GM12878 (cell line): ENCODE measurements around the gene FAXC. TPM values are rescaled to one million over a fixed set of nuclear protein-coding genes. Genes with fewer than 3 reads are reported as not detected.

Source experiments
- ATAC-seq: fragments of 200-7000 bp; cut with Tn5 transposase; 3 replicates; pipeline ENCODE4 v1.9.1; 2020; ENCODE audit warnings: mild to moderate bottlenecking, moderate library complexity
- BruUV-seq: library from RNA; stranded (reverse); fragments of 400-500 nt; replicated peaks from 2 replicates; lab custom pipeline; 2021; lab: Mats Ljungman, UMichigan
- CTCF ChIA-PET: fragments of 300-600 bp; sonication (Branson Sonifier 250); formaldehyde crosslinking; extraction: SDS; loops from one replicate; lab custom pipeline; 2021; ENCODE audit warnings: inconsistent platforms; lab: Yijun Ruan, JAX
- POLR2A ChIA-PET: fragments of 350-600 bp; formaldehyde crosslinking; extraction: SDS; loops from one replicate; lab custom pipeline; 2021; ENCODE audit warnings: inconsistent platforms; lab: Charles Lee
- RAD21 ChIA-PET: fragments of 300-600 bp; sonication (Branson Sonifier 250); formaldehyde crosslinking; loops from one replicate; lab custom pipeline; 2023; ENCODE audit warnings: antibody characterized with exemption; ENCODE audit not compliant: unreplicated experiment; lab: Charles Lee
- SMC1A ChIA-PET: fragments of 300-600 bp; sonication (Branson Sonifier 250); formaldehyde crosslinking; loops from one replicate; lab custom pipeline; 2023; ENCODE audit not compliant: unreplicated experiment, uncharacterized antibody; lab: Charles Lee
- DNase-seq: peaks from one replicate; pipeline ENCODE4 v3.0.0-alpha.2; 2011; ENCODE audit warnings: low read depth, low spot score
- FAIRE-seq: peaks from 3 replicates; lab custom pipeline; 2011; peaks lifted over from hg19 to GRCh38; lab: Jason Lieb, UNC
- H2AFZ ChIP-seq: 2 replicates; pipeline ENCODE4 v1.6.0; 2011; ENCODE audit warnings: low read depth, low read length, control low read depth; ENCODE audit not compliant: control insufficient read depth
- H3K27ac ChIP-seq: 2 replicates; pipeline ENCODE4 v1.5.1; 2011; ENCODE audit warnings: control low read depth; ENCODE audit not compliant: control insufficient read depth, insufficient read depth
- H3K27me3 ChIP-seq, 2 experiments: replicated peaks in 1 of 2; 2 replicates each; pipeline versions ENCODE4 v1.6.0 to v1.6.1; 2011; ENCODE audit warnings: low read length in 1 of 2; ENCODE audit not compliant: control insufficient read depth in 2 of 2, insufficient read depth in 2 of 2
- H3K36me3 ChIP-seq, 2 experiments: 2 replicates each; pipeline ENCODE4 v1.5.1; 2011; ENCODE audit warnings: low read length in 1 of 2; ENCODE audit not compliant: control insufficient read depth in 2 of 2, insufficient read depth in 2 of 2
- H3K4me1 ChIP-seq: 2 replicates; pipeline ENCODE4 v1.6.1; 2011; ENCODE audit warnings: mild to moderate bottlenecking, low read length, moderate library complexity, mixed read lengths; ENCODE audit not compliant: control insufficient read depth, insufficient read depth
- H3K4me2 ChIP-seq: 2 replicates; pipeline ENCODE4 v1.6.0; 2011; ENCODE audit warnings: control low read depth; ENCODE audit not compliant: control insufficient read depth, insufficient read depth
- H3K4me3 ChIP-seq: fragments of 200-600 bp; sonication (generic); 2 replicates; pipeline ENCODE4 v1.5.1; 2016
- H3K79me2 ChIP-seq: 2 replicates; pipeline ENCODE4 v1.6.0; 2011; ENCODE audit warnings: low read length; ENCODE audit not compliant: control insufficient read depth, insufficient read depth
- H3K9ac ChIP-seq: 2 replicates; pipeline ENCODE4 v1.8.0; 2011; ENCODE audit warnings: low read length, control low read depth, mixed read lengths; ENCODE audit not compliant: control insufficient read depth, insufficient read depth
- H3K9me3 ChIP-seq: replicated peaks from 3 replicates; pipeline ENCODE4 v1.5.1; 2011; ENCODE audit warnings: mild to moderate bottlenecking, low read length; ENCODE audit not compliant: control insufficient read depth, insufficient read depth
- H4K20me1 ChIP-seq: 2 replicates; pipeline ENCODE4 v1.6.0; 2011; ENCODE audit not compliant: control insufficient read depth, insufficient read depth
- EED ChIP-seq: sonication (generic); IDR thresholded peaks from 2 replicates; pipeline ENCODE4 v1.6.1; 2016; ENCODE audit warnings: antibody characterized with exemption, low read depth
- ETV6 ChIP-seq, 2 experiments: fragments of 450-650 bp in 1 of 2; IDR thresholded peaks in 1 of 2; conservative IDR thresholded peaks in 1 of 2; 2 replicates each; pipeline ENCODE4 v1.6.1; 2014; ENCODE audit warnings: antibody characterized with exemption in 1 of 2, borderline replicate concordance in 1 of 2, low read depth in 1 of 2, mild to moderate bottlenecking in 1 of 2, moderate library complexity in 1 of 2
- GATAD2B ChIP-seq: fragments of 450-650 bp; conservative IDR thresholded peaks from 2 replicates; pipeline ENCODE4 v1.6.1; 2017; ENCODE audit warnings: low read depth, mild to moderate bottlenecking, moderate library complexity
- LARP7 ChIP-seq: fragments of 450-650 bp; IDR thresholded peaks from 2 replicates; pipeline ENCODE4 v1.6.1; 2017; ENCODE audit warnings: mild to moderate bottlenecking
- MXI1 ChIP-seq: fragments of 150-350 bp; IDR thresholded peaks from 2 replicates; pipeline ENCODE4 v1.6.1; 2011; ENCODE audit warnings: low read depth, mild to moderate bottlenecking, inconsistent platforms, low read length, improper control_type of control experiment
- WGBS: methylation state at CpG from one replicate; pipeline ENCODE4 v1.1.6; 2016; ENCODE audit warnings: low lambda C conversion rate; ENCODE audit not compliant: insufficient replicate concordance, insufficient coverage; ENCODE audit errors: missing lambda C conversion rate; 5-methylcytosine and 5-hydroxymethylcytosine counted together
- in situ Hi-C: fragments of 300-500 bp; cut with MboI; formaldehyde crosslinking; loops from 9 replicates; pipeline ENCODE4 v1.14.3; 2018; ENCODE audit warnings: mixed read lengths
- intact Hi-C: fragments of 100-400 bp; cut with micrococcal nuclease; formaldehyde crosslinking; loops from one replicate; pipeline ENCODE4 v1.14.2; 2022; ENCODE audit not compliant: unreplicated experiment
- polyA plus RNA-seq, 11 experiments: library from polyadenylated mRNA; depleted of rRNA in 4 of 11; unstranded in 6 of 11; stranded (reverse) in 5 of 11; fragments of >200 nt; fragmentation: Nextera tagmentation in 4 of 11; fragmentation: Illumina TruSeq in 1 of 11; extraction: Ambion mirVana in 4 of 11; extraction: Trizol in 1 of 11; gene quantifications; 1 replicate in 1 of 11; 2 replicates in 10 of 11; pipeline versions ENCODE4 v1.2.1 to v1.2.3, GENCODE V29; 2011 to 2016; ENCODE audit warnings: inconsistent platforms in 2 of 11, missing spikeins in 2 of 11, low read depth in 1 of 11
- total RNA-seq, 4 experiments: library from RNA; depleted of rRNA in 3 of 4; stranded (reverse); fragments of >200 nt in 3 of 4; fragmentation: Illumina TruSeq in 1 of 4; extraction: Trizol in 1 of 4; gene quantifications; 2 replicates each; pipeline versions ENCODE4 v1.2.1 to v1.2.3, GENCODE V29; 2013 to 2021

The FAXC gene
- total and polyA plus RNA-seq, 10 of the 15 experiments (the other 5 are each of a cell fraction or from before 2014, with no cell fraction given) = not detected

GRCh38 chr6:99233219-99233618, 116.3 kb downstream of the FAXC start:
- H3K9ac ChIP-seq = no peak overlapping the region
- H3K79me2 ChIP-seq = no peaks in the 10 kb centered on the region
- RAD21 ChIA-PET = no interaction called here
- DNase-seq (no peak), ATAC-seq (no peak), FAIRE-seq (no peak)
- H3K4me3 ChIP-seq = no peak overlapping the region
- peaks cover 0 to 4% of the 10 kb centered on the region in 2 experiments; a peak in 2 of 4 replicates for H3K27me3 ChIP-seq
- H3K36me3 ChIP-seq = no peaks in the 10 kb centered on the region
- in situ Hi-C loops = no loop called here
- POLR2A ChIA-PET = no interaction called here
- no peaks in the 10 kb centered on the region for H4K20me1 ChIP-seq
- CTCF ChIA-PET = no interaction called here
- H3K27ac ChIP-seq = no peak overlapping the region
- H3K4me2 ChIP-seq = no peak overlapping the region
- intact Hi-C loops = no loop called here
- no TSS peak for BruUV-seq
- no peak overlapping the region for H2AFZ ChIP-seq
- no peaks in the 10 kb centered on the region for H3K9me3 ChIP-seq
- TF ChIP-seq EED = no peak
- TF ChIP-seq, all 136 proteins: peak for 0
- 42% methylated on average over 4 of the region's 4 CpGs for WGBS
- SMC1A ChIA-PET = no interaction called here
- no peaks in the 10 kb centered on the region for H3K4me1 ChIP-seq

- no peak overlapping the region for H3K27ac ChIP-seq
- CTCF ChIA-PET = no interaction called here
- intact Hi-C loops = no loop called here
- SMC1A ChIA-PET = no interaction called here
- in situ Hi-C loops = no loop called here
- no peaks in the 10 kb centered on the region; the same call in 2 of the 3 replicates for H3K9me3 ChIP-seq
- BruUV-seq = no TSS peak
- 45% methylated on average over 8 of the region's 8 CpGs for WGBS
- POLR2A ChIA-PET = no interaction called here
- FAIRE-seq (no peak), ATAC-seq (no peak), DNase-seq (no peak)
- H2AFZ ChIP-seq = no peak overlapping the region
- H3K4me2 ChIP-seq = no peak overlapping the region
- TF ChIP-seq GATAD2B = no peak
- no peak for TF ChIP-seq LARP7
- no peak for TF ChIP-seq ETV6 (conservative IDR thresholded peaks at IDR 0.05 in 1 of 2, IDR thresholded peaks at IDR 0.05 in 1 of 2; ENCODE audit: borderline replicate concordance in 1 of 2, low read depth in 1 of 2)
- no peak for TF ChIP-seq MXI1
- H3K9ac ChIP-seq = no peak overlapping the region
- no peaks in the 10 kb centered on the region for H3K36me3 ChIP-seq
- H4K20me1 ChIP-seq = no peaks in the 10 kb centered on the region
- peaks cover 0 to 4% of the 10 kb centered on the region in 2 experiments; a peak in 2 of 4 replicates for H3K27me3 ChIP-seq
- H3K79me2 ChIP-seq = no peaks in the 10 kb centered on the region
- no peak overlapping the region for H3K4me3 ChIP-seq
- RAD21 ChIA-PET = no interaction called here
- no peaks in the 10 kb centered on the region for H3K4me1 ChIP-seq
Measured at GRCh38 chr6:99232056-99232455, 117.4 kb downstream of the FAXC start.
